Neural crest cell (in vitro differentiated cells): Measurements from ENCODE around the gene COMT. TPM values are rescaled to one million over a fixed set of nuclear protein-coding genes. Genes with fewer than 3 reads are reported as not detected.
A peak's percentile ranks its signal among the peaks of the same experiment; 100 is the strongest.

ENCODE experiments used
- DNase-seq: peaks from one replicate; pipeline ENCODE4 v3.0.0; 2021; ENCODE audit warnings: low read depth, mixed read lengths, low spot score
- H3K27ac Mint-ChIP-seq: one replicate; pipeline ENCODE4 v1.8.0; 2021; ENCODE audit warnings: mild to moderate bottlenecking, mixed read lengths; ENCODE audit not compliant: unreplicated experiment
- H3K27me3 Mint-ChIP-seq: 2 replicates; pipeline ENCODE4 v1.8.0; 2021; ENCODE audit warnings: low read depth, mild to moderate bottlenecking, mixed read lengths
- H3K36me3 Mint-ChIP-seq: 2 replicates; pipeline ENCODE4 v1.8.0; 2021; ENCODE audit warnings: low read depth, mild to moderate bottlenecking, mixed read lengths
- H3K4me1 Mint-ChIP-seq: 2 replicates; pipeline ENCODE4 v1.8.0; 2021; ENCODE audit warnings: mixed read lengths
- H3K4me3 Mint-ChIP-seq: one replicate; pipeline ENCODE4 v1.8.0; 2021; ENCODE audit warnings: mild to moderate bottlenecking, mixed read lengths
- H3K9me3 Mint-ChIP-seq: 2 replicates; pipeline ENCODE4 v1.8.0; 2021; ENCODE audit warnings: mixed read lengths
- CTCF ChIP-seq: fragments of 200-600 bp; sonication (generic); conservative IDR thresholded peaks from 2 replicates; pipeline ENCODE4 v1.5.0; 2021; ENCODE audit warnings: antibody characterized with exemption, mild to moderate bottlenecking
- total RNA-seq: library from RNA; stranded (reverse); gene quantifications from 2 replicates; pipeline ENCODE4 v1.2.1, GENCODE V29; 2021

Gene COMT
- total RNA-seq, 1 donor from 2014 or later, result 86.4 TPM

DNA sequence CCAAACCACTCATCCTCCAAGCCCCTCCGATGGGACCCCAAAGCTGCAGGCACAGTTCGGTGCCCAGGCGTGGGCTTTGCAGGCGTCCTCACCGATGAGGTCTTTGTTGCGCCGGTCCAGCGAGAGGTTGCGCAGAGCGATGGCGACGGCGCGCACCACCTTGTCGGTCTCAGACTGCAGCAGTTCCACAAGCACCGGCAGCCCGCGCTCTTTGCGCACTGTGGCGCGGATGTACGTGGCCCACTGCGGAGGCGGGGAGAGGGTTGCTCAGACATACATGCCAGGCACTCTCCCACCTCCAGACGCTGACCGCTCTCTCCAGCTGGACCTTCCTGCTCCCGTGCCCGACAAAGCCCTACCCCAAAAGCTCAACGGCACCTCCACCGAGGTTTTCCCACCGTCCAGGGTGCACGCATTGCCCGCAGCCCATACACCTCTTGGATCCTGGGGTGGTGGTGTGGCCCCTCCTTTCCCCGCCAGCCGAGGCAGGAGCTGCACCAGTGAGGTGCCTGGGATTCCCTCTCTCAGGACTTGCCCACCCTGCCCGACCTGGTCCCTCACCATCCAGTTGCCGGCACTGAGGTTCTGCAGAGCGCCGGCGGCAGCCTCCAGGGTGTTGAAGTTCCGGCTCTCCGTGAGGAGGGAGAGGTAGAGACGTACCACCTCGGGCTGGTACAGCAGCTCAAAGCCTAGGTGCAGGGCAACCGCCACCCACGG, 32.1 kb downstream of the COMT start:
- Mint-ChIP-seq H3K4me1 (peaks cover 21% of the 10 kb centered on the region), H3K4me3 (peak overlapping the region; percentile 80), H3K27ac (no peak overlapping the region), H3K9me3 (no peaks in the 10 kb centered on the region), H3K36me3 (peaks cover 10% of the 10 kb centered on the region), H3K27me3 (peaks cover 8% of the 10 kb centered on the region)
- no peak for DNase-seq
- no peak for TF ChIP-seq CTCF

DNA sequence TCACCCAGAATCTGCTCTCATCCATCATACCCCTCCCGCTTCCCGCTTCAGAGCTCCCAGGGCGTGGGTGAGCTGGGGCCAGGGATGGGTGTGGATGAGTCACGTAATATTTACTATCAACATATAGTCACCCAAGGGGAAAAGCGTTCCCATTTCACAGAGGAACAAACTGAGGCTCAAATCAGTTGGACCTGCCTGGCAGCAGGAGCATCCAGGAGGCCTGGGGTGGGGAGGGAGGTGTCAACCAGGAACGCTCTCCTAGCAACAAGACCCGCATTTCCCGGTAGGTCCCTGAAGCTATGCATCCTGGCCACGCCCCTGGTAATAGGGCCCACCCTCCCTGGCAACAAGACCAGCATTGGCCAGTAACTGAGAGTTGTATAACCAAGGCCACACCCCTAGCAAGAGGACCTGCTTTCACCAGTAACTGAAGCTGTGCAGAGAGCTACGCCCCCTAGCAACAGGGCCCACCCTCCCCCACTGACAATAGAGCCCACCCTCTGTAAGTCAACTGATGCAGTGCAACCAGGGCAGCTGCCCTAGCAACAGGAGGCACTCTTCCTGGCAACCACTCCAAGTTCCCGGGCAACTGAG, 32.8 kb downstream of the COMT start:
- Mint-ChIP-seq H3K27ac (peak overlapping the region; percentile 80), H3K4me1 (peaks cover 21% of the 10 kb centered on the region), H3K27me3 (peaks cover 8% of the 10 kb centered on the region), H3K4me3 (peak overlapping the region; percentile 80), H3K36me3 (peaks cover 12% of the 10 kb centered on the region), H3K9me3 (no peaks in the 10 kb centered on the region)
- TF ChIP-seq CTCF, result no peak
- DNase-seq, result peak; percentile 68

- peak overlapping the region; percentile 80 for H3K4me3 Mint-ChIP-seq
- TF ChIP-seq CTCF, result no peak
- no peak for DNase-seq
- H3K36me3 Mint-ChIP-seq, result peaks cover 12% of the 10 kb centered on the region
- peak overlapping the region; percentile 80 for H3K27ac Mint-ChIP-seq
- no peaks in the 10 kb centered on the region for H3K9me3 Mint-ChIP-seq
- peaks cover 8% of the 10 kb centered on the region for H3K27me3 Mint-ChIP-seq
- H3K4me1 Mint-ChIP-seq, result peaks cover 21% of the 10 kb centered on the region
Measured at GRCh38 chr22:19974935-19975706, 33.5 kb downstream of the COMT start.

- Mint-ChIP-seq H3K27ac (peak overlapping the region; percentile 80), H3K9me3 (no peaks in the 10 kb centered on the region), H3K4me3 (no peak overlapping the region), H3K27me3 (peaks cover 8% of the 10 kb centered on the region), H3K36me3 (peaks cover 10% of the 10 kb centered on the region), H3K4me1 (peaks cover 18% of the 10 kb centered on the region)
- no peak for TF ChIP-seq CTCF
- DNase-seq, result no peak
Measured at GRCh38 chr22:19975707-19976035, 34.1 kb downstream of the COMT start.

GRCh38 chr22:19976671-19977070, 35.1 kb downstream of the COMT start:
- Mint-ChIP-seq H3K36me3 (peaks cover 10% of the 10 kb centered on the region), H3K4me1 (peaks cover 15% of the 10 kb centered on the region), H3K9me3 (no peaks in the 10 kb centered on the region), H3K27ac (no peak overlapping the region), H3K27me3 (peaks cover 8% of the 10 kb centered on the region), H3K4me3 (no peak overlapping the region)
- TF ChIP-seq CTCF, result no peak
- no peak for DNase-seq
